Calu3 (cell line): Measurements from ENCODE around the gene GALNTL6. TPM values are rescaled to one million over a fixed set of nuclear protein-coding genes. Genes with fewer than 3 reads are reported as not detected.

Source experiments
- BruUV-seq: library from RNA; stranded (reverse); fragments of 400-500 nt; replicated peaks from 2 replicates; lab custom pipeline; 2021; lab: Mats Ljungman, UMichigan
- CTCF ChIA-PET: fragments of 300-600 bp; sonication (Branson Sonifier 250); formaldehyde crosslinking; loops from one replicate; lab custom pipeline; 2022; ENCODE audit warnings: antibody characterized with exemption; lab: Charles Lee
- DNase-seq: peaks from one replicate; pipeline ENCODE4 v3.0.0; 2022
- H3K27ac Mint-ChIP-seq: one replicate; pipeline ENCODE4 v1.8.0; 2022; ENCODE audit warnings: mixed read lengths; ENCODE audit not compliant: unreplicated experiment
- H3K27me3 Mint-ChIP-seq: one replicate; pipeline ENCODE4 v1.8.0; 2022; ENCODE audit warnings: mixed read lengths; ENCODE audit not compliant: unreplicated experiment
- H3K36me3 Mint-ChIP-seq: one replicate; pipeline ENCODE4 v1.8.0; 2022; ENCODE audit warnings: mild to moderate bottlenecking, moderate library complexity, mixed read lengths; ENCODE audit not compliant: insufficient read depth, unreplicated experiment
- H3K4me1 Mint-ChIP-seq: one replicate; pipeline ENCODE4 v1.8.0; 2022; ENCODE audit warnings: mild to moderate bottlenecking, low read depth, mixed read lengths; ENCODE audit not compliant: unreplicated experiment
- H3K4me3 Mint-ChIP-seq: one replicate; pipeline ENCODE4 v1.8.0; 2022; ENCODE audit warnings: mild to moderate bottlenecking, low read depth, moderate library complexity, mixed read lengths; ENCODE audit not compliant: unreplicated experiment
- H3K9me3 Mint-ChIP-seq: one replicate; pipeline ENCODE4 v1.8.0; 2022; ENCODE audit warnings: low read depth, mixed read lengths; ENCODE audit not compliant: unreplicated experiment
- CTCF ChIP-seq: fragments of 200-600 bp; IDR thresholded peaks from one replicate; pipeline ENCODE4 v1.8.0; 2022; ENCODE audit warnings: antibody characterized with exemption; ENCODE audit not compliant: unreplicated experiment
- intact Hi-C: fragments of 100-400 bp; cut with micrococcal nuclease; formaldehyde crosslinking; loops from one replicate; pipeline ENCODE4 v1.10.0; 2022; ENCODE audit not compliant: unreplicated experiment
- total RNA-seq: library from RNA; stranded (reverse); gene quantifications from 2 replicates; pipeline ENCODE4 v1.2.3, GENCODE V29; 2022

GALNTL6 gene
- total RNA-seq, 1 experiment from 2014 or later = not detected

- H3K27me3 Mint-ChIP-seq = no peaks in the 10 kb centered on the region
- DNase-seq = no peak
- H3K9me3 Mint-ChIP-seq = no peaks in the 10 kb centered on the region
- H3K4me1 Mint-ChIP-seq = no peaks in the 10 kb centered on the region
- H3K27ac Mint-ChIP-seq = no peak overlapping the region
- BruUV-seq = no TSS peak
- no peak for TF ChIP-seq CTCF
- intact Hi-C loops = no loop called here
- H3K36me3 Mint-ChIP-seq = no peaks in the 10 kb centered on the region
- CTCF ChIA-PET = no interaction called here
- no peak overlapping the region for H3K4me3 Mint-ChIP-seq
Measured at GRCh38 chr4:172838111-172838510, 1024.9 kb downstream of the GALNTL6 start.

- no peak for TF ChIP-seq CTCF
- no TSS peak for BruUV-seq
- intact Hi-C loops = no loop called here
Measured at GRCh38 chr4:172838943-172839342, 1025.7 kb downstream of the GALNTL6 start.

GRCh38 chr4:172842779-172843178 is 1029.6 kb downstream of the GALNTL6 start:
- H3K27ac Mint-ChIP-seq = no peak overlapping the region
- H3K4me1 Mint-ChIP-seq = no peaks in the 10 kb centered on the region
- no peak for TF ChIP-seq CTCF
- H3K36me3 Mint-ChIP-seq = no peaks in the 10 kb centered on the region
- no peak for DNase-seq
- CTCF ChIA-PET = no interaction called here
- no peaks in the 10 kb centered on the region for H3K27me3 Mint-ChIP-seq
- intact Hi-C loops = no loop called here
- no peaks in the 10 kb centered on the region for H3K9me3 Mint-ChIP-seq
- BruUV-seq = no TSS peak
- H3K4me3 Mint-ChIP-seq = no peak overlapping the region

More at GRCh38 chr4:172838943-172839342, 1025.7 kb downstream of the GALNTL6 start:
- CTCF ChIA-PET = no interaction called here
- Mint-ChIP-seq H3K27ac (no peak overlapping the region), H3K9me3 (no peaks in the 10 kb centered on the region), H3K27me3 (no peaks in the 10 kb centered on the region), H3K4me1 (no peaks in the 10 kb centered on the region), H3K4me3 (no peak overlapping the region), H3K36me3 (no peaks in the 10 kb centered on the region)
- DNase-seq = no peak

GRCh38 chr4:172843192-172843591 is 1030.0 kb downstream of the GALNTL6 start:
- no peak for DNase-seq
- no peak for TF ChIP-seq CTCF
- intact Hi-C loops = no loop called here
- H3K4me3 Mint-ChIP-seq = no peak overlapping the region
- no peaks in the 10 kb centered on the region for H3K27me3 Mint-ChIP-seq
- BruUV-seq = no TSS peak
- no peaks in the 10 kb centered on the region for H3K4me1 Mint-ChIP-seq
- H3K9me3 Mint-ChIP-seq = no peaks in the 10 kb centered on the region
- H3K36me3 Mint-ChIP-seq = no peaks in the 10 kb centered on the region
- CTCF ChIA-PET = no interaction called here
- no peak overlapping the region for H3K27ac Mint-ChIP-seq
